ENCODE measurements around the gene TMEM151A.

The TMEM151A gene

DNA sequence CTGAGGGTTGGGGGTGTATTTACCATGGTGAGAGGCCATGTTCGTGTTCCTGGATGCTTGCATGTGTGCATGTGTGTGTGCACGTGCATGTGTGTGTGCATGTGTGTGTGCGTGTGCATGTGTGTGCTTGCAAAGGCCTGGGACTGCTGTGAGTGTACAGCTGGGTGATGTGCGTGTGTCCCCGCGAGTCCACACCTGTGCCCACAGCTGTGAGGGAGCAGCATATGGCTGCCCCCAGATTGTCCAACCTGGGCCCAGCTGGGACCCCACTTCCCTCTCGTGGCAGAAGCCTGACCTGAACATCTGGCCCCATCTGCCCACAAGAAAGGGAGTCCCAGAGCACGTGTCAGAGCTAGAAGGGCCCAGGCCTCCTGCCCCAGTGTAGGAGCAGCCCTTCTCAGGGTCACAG lies 33.6 kb downstream of the TMEM151A start:
- peak; percentile 65 for DNase-seq

DNA sequence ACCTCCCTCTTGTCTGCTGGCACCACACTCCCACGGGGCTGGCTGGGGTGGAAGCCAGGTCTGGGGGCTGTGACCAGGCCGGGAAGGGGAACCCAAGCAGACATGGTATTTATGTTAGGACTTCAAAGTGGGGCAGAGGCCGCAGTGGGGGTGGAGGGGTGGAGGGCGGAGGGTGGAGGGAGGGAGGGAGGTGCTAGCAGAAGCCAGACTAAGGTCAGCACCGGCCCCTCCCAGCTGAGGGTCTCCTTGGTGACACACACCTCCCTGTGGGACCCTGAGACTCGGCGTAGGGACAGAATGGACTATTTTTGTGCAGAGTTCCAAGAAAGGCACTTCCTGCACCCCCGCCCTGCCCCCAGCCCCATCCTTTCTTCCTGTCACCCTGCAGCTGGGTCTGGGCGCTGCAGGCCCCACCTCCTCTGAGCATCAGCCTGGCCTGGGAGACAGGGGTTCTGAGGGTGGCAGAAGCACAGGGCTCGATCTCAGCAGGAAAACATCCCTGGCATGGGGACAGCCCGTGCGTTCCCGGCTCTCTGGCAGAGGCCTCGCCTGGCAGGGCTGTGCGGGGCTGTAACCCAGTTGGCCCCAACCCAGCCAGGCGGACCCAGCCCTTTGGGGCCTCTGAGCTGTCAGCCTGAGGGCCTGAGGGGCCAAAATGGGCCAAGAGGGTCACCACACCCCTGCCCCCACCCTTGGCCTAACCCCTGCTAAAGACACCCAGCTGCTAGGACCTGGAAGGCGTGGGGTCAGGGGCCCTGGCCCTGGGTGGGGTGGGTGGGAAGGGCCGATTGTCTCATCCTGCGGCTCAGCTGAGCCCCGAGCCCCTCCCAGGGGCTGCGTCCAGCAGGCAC lies 34.8 kb downstream of the TMEM151A start:
- DNase-seq = no peak

DNA sequence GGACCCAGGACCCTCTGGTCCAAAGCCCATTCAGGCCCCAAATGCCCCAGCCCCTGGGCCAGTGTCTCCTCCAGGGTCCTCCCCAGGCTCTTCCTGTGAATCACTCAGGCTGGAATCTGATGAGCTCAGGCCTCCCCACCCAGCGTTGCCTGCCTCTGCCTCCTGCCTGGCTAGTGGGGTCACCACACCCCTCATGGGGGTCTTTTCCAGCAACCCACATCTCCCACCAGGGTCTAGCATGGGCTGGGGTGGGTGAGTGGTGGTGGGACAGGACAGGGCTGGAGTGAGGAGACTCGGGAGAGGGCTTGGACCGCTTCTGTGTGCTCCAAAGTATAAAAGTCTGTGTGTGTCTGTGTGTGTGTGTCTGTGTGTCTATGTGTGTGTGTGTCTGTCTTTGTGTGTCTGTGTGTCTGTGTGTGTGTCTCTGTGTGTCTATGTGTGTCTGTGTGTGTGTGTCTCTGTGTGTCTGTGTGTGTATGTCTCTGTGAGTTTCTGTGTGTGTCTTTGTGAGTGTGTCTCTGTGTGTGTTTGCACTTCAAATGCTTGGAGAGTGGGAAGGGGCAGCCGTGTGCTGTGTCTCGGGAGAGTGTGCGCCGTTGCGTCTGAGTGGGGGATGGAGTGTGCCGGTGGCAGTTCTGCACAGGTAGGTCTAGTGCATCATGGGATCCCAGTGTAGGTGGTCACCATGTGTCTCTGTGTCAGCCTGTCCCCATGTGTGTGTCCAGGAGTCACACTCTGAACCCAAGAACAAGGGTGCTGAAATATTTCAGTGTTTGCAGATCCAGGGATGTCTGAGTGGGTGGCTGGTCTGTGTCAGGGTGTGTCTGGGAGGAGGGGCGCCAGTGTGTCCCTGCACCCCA lies 35.7 kb downstream of the TMEM151A start:
- DNase-seq = no peak

DNA sequence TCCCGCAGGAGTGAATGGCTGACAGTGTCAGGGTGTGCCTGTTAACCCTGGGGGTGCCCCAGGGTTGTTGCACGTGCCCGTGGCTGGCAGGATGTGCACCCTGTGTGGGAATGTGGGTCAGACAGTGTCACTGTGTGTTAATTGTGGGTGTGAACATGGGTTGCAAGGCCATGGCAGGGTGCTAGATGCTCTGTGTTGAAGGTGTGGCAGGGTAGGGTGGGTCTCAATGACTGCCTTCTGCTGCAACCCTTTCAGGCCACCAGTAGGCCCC lies 36.3 kb downstream of the TMEM151A start:
- no peak for DNase-seq

DNA sequence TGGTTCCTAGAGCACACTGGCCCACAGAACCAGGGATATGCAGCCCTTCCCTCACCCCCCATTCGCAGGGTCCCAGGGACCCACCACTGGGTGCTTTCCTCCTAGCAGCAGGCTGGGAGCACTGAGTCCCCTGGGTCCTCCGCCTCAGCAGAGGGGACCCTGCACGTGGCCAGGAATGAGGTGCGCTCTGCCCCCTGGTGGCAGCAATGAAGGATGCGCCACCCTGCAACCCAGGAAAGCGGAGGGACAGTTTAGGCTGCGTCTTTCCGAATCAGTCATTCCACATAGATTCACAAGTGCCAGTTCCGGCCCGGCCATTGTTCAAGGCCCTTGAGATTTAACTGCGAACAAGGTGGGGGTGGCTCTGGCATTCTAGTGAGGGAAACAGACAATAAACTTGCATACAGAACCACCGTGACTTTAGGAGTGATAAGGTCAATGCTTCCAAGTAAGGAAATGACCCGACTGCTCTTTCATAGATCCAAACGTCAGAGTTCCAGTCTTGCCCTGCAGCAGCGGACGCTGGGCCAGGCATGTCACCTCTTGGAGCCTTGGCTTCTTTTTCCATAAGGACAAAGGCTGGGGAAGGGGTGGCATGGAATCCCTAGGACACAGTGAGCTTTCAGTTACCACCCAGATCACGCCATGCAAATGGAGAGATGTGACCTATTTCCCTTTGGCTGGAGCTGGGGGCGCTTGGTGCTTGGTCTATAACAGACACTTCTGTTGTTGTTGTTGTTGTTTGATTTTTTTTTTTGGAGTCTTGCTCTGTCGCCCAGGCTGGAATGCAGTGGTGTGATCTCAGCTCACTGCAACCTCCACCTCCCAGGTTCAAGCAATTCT lies 36.8 kb downstream of the TMEM151A start:
- no peak for DNase-seq

DNA sequence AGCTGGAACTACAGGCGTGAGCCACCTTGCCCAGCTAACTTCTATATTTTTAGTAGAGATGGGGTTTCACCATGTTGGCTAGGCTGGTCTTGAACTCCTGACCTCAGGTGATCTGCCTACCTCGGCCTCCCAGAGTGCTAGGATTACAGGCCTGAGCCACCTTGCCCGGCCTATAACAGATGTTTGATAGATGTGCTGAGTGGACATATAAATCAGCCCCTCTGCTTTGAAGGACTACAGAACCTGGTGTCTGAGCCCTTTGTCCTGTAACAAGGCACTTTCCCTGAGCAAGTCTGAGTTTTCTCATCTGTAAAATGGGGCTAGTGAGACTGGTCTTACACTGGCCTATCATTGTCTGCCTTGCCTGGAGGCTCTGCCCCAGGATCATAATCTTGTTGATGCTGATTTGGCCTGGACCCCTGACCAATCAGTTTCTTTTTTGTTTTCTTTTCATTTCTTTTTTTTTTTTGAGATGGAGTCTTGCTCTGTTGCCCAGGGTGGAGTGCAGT lies 37.5 kb downstream of the TMEM151A start:
- DNase-seq = no peak

DNA sequence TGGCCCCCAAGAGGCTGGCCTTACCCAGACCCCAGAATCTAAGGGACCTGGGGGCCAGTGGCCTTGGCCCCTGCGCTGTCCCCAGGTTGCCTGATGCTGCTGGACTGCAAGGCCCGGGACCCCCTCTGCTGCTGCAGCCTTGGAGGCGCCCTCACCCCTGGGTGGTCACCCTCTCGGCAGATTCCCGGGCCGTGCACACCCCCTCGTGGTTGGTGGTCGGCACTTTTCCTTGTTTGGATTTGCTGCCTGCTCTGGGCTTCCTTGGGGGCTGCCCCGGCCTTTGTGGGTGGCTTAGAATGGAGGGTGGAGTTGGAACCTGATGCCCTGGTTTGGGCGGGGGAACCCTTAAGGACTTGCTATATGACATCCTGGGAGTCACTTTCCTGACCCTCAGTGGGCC lies 39.2 kb downstream of the TMEM151A start:
- no peak for DNase-seq

DNA sequence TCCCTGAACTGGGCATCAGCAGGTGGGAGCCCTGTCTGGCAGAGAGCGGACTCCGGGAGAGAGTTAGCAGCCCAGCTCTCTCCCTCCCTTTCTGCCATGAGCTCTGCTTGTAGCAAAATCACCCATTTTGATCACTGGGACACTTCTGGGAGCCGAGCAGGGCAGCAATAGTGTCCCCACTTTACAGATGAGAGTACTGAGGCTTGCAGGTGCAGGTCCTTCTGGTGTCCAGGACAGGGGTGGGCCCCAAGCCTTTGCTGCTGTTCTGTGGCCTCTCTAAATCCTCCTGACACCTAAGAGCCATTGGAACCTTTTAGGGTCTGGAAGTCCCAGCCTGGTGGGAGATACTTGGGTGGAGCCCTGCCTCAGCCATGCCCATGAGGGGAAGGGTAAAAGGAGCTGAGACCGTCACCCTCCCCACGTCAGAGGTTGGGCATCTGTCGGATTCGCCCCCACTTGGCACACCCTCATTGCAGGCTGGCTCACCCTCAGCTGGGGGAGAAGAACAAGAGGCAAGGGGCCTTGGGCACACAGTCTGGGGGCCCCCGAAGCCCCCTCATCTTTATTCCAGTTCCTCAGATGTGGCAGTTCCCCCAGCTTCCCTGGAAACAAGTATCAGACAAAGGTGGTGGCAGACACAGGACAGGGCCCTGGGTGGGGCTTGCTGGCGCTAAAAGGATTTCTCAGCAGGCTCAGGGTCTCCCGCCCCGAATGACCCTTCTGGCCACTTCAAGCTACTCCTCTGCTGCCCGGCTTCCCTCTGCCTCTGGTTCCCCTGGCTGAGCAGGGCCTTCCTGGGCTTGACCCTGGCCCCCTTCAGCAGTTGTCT lies 40.1 kb downstream of the TMEM151A start:
- DNase-seq = no peak

DNA sequence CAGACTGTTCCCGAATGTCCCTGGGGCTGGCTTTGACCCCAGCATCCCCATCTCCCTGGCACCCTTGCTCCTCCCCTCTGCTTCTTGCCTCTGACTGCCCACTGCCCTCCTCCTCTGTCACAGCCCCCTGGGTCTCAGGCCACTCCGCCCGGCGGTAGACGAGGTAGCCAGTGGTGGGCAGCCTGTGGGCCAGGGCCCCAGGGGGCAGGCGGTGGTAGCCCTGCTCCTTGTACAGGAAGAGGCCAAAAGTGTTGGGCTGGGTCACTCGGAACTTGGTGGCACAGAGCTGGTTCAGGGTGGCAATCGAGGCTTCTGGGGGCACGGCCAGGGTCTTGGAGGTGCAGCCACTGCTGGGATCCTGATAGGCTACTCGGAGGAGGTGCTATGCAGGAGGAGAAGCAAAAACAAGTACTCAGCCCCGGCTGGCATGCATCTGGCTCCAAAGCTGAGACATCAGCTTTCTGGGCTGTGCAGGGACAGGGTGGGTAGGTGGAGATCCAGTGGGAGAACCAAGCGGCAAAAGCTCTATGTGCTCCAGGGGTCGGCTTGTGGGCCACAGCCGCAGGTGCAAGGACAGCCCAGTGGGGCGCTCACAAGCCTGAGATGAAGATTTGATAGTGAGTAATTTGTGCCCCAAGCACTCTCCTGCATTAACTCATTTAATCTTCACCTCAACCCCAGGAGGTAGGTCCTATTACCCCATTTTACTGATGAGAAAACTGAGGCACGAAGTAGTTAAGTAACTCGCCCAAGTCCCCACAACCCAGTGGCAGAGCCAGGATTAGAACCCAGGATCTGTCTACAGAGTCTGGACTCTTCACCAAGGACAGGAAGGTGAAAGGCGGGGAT lies 40.9 kb downstream of the TMEM151A start:
- no peak for DNase-seq

DNA sequence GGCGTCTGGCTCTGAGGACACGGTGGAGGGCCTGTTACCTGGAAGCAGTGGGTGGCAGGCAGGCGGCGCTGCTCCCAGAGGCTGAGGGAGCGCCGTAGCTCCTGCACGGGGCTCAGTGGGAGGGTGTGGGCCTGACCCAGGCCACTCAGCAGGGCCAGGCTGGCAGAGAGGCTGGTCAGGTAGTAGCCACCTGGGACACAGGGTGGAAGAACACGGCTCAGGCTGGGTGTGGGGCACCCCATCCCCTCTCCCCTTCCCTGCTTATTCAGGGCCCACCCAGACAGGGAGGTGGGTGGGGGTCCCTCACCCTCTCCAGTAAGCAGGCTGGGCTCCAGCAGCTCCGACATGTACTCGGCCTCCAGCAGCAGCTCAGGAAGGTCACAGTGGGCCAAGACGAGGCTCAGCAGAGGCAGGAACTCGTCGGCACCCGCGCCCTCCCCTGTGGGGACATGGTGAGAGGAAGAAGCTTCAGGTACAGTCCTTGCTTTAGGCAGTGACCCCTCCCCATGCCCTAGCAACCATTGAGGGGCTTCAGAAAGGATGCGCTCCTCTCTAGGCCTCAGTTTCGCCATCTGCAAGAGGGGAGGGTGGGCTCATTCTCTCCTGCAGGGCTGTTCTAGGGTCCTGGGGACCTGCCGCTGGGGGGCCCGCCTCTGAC lies 41.7 kb downstream of the TMEM151A start:
- DNase-seq = no peak

DNA sequence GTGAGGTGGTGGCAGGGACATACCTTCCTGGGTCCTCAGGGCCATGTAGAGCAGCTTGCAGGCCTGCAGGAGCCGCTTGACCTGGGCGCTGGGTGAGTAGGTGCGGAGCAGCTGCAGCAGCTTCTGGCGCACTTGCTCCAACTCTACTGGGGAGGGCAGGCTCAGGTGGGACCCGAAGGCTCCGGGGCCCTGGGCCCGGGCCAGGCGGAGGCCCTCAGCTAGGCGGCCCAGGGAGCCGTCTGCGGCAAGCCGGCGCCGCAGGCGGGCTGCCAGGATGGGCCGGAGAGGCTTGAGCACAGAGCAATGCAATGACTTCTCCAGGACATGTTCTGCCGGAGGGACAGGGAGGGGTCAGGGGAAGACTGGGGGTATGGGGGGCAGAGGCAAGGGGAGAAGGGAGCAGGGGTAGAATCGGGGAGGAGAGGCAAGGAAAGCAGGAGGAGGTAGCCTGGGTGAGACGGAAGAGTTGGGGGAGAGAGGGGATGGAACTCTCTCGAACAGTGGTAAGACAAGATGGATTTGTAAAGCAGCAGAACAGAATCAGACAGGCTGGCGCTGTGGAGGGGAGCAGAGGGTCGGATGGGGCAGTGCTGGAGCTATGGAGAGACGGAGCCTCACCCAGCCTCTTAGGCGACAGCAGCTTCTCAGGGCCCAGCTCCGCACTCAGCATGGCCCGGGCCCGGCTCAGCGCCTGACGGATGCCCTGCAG lies 42.4 kb downstream of the TMEM151A start:
- no peak for DNase-seq

DNA sequence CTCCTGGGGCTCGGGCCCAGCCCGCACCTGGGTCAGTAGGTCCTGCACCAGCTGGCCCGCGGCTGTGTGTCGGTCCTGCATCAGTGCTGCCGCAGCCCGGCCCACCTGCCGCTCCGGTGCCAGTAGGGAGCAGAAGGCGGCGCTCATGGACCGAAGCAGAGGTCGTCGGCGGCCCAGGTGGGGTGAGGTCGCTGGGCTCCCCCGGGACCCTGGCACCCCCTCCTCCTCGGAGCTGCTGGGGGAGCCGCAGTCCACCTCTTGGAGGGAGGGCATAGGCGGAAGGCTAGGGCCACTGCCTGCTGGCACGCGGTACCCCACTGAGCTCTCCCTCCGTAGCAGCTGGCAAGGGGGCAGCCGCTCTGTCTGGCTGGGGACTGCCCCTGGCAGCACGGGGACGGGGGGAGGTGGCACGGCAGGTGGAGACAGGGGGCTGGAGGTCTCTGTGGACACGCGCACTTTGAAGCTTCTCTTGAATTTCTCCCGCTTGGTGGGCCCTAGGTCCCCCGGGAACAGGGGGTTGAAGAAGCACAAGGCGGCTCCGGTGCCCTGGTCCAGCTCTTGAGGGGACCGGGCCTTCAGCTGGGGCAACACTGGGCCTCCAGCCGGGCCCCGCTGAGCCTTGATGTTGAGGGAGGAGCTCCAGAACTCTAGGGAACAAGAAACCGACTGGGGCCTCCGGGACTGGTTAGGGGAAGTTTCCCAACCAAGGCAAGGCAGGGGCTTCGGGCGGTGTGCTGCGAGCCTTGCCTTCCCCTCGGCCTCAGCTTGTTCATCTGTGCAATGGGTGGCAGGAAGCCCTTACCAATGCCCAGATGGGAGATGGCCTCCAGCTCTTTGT lies 43.1 kb downstream of the TMEM151A start:
- DNase-seq = no peak

DNA sequence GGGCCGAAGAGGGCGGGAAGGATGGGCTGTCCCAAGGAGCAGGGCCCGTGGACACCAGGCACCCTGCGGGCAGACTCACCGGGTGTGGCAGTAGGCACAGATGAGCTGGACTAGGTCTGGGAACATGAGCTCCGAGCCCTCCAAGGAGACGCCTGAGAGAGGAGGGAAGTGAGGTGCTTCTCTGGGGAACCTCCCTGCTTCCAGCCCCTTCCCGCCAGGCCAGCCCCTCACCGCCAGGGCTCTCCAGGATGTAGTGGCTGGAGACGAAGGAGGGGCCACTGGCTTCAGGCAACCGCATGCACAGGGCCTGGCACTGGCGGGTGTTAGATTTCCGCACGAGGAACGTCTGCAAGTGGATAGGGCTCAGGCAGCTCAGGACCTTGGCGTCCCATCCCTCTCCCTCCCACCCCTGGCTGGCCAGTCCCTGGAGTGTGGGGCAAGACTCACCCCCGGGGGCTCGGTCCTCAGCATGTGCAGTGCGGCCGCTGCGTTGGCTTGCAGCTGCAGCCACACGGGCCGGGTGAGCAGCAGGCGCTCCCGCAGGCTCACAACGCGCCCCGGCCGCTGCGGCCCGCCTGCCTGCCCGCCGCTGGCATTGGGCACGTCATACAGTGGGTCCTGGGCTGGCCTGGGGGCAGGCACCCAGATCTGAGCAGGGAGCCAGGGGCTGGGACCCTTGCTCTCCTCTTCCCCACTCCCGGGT lies 44.0 kb downstream of the TMEM151A start:
- DNase-seq = no peak

DNA sequence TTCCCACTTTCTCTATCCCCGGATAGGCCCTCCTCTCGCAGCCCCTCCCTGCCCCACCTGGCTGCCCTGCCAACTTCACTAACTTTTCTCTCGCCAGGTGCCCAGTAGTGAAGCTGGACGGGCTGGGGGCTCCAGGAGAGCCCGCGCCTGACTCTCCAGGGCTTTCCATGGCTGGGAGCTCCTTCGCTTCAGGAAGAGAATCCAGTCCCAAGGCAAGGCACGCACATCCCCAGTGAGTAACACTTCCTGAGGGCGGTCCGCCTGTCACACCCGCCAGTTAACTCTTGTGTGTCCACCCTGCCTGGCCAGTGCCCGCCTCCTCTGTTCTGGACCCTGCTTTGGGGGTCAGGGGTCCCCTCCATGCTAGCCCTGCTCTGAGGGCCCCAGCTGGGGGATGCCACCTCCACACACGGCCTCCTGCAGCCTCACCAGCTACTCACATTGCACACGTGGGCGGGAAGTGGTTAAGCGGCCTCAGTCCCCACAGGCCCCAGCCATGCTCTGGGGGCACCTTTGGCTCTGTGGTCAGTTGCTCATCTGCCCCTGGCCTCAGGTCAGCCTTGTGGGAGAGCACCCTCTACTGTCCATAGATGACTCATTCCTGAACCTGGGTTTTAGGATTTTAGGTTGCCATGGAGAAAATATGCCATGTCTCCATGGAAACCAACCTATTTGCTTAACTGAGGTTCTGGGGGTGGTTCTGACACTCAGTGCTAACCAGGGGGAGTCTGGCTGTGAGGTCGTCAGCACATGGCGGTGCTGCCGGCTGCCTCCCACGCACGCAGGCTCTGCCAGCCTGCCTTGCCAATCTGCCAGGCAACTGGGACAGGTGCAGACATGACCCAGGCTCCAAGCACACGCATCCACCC lies 44.8 kb downstream of the TMEM151A start, which contains the start of gene RIN1:
Gene RIN1, minus strand, starts transcription at position 201 of the 869 bp plus-strand sequence. Its CDS starts 32 bp downstream, at position 169.
- DNase-seq = peak; percentile 89

DNA sequence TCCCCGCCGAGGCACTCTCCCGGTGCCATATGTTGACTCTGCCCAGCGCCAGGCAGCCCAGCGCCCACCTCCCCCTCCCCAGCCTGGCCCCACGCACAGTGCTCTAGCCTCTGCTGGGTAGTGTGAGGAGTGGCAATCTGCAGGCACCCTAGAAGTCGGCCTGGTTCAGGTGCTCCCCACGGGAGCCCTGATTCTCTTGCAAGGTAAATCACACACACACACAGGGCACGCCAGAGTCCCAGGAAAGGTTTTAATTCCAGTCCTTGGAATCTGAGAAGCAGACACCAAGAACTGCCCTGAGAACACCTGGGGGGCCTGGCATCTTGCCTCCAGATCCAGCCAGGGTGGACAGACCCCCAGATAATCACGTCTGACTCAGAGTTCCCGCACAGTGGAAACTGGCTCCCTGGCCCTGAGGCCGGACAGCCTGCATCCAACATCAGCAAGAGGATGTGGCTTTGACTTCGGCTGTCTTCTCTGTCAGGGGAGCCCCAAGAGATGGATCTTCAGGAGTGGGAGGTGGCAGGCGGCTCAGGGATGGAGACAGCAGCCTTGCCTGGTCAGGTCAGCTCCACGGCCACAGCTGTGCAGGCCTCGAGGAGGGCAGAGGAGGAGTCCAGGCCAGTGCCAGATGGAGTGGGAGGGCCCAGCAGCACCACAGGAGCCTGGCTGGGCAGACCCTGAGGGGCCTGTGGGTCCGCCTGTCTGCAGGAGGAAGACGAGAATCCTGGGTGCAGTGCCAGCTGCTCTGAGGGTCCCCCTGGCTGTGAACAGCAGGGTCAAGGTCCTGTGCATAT lies 45.6 kb downstream of the TMEM151A start:
- peak; percentile 77 for DNase-seq
